Measurements from ENCODE around the gene NRXN3.
"Not testable (repeated sequence)": the region's sequence is repeated elsewhere in the genome, so short reads cannot be mapped to it uniquely, and the experiment has no call there.

Gene NRXN3

GRCh38 chr14:78968265-78968664 lies 798.1 kb downstream of the NRXN3 start:
- DNase-seq: no peak

- DNase-seq: peak; percentile 100
Measured at GRCh38 chr14:78970677-78971076, 800.5 kb downstream of the NRXN3 start.

GRCh38 chr14:78972440-78972839 lies 802.3 kb downstream of the NRXN3 start:
- DNase-seq: peak; percentile 43

GRCh38 chr14:78974691-78975090 lies 804.5 kb downstream of the NRXN3 start:
- peak; percentile 37 for DNase-seq

GRCh38 chr14:78975734-78976133 lies 805.6 kb downstream of the NRXN3 start:
- no peak for DNase-seq

- no peak for DNase-seq
Measured at GRCh38 chr14:78978896-78979295, 808.7 kb downstream of the NRXN3 start.

GRCh38 chr14:78982551-78982950 lies 812.4 kb downstream of the NRXN3 start:
- no peak for DNase-seq

GRCh38 chr14:78983126-78983525 lies 813.0 kb downstream of the NRXN3 start:
- DNase-seq: no peak

- peak; percentile 41 for DNase-seq
Measured at GRCh38 chr14:78985668-78986381, 815.7 kb downstream of the NRXN3 start.

GRCh38 chr14:78986989-78987388 lies 816.8 kb downstream of the NRXN3 start:
- DNase-seq: no peak

GRCh38 chr14:78989221-78989620 lies 819.0 kb downstream of the NRXN3 start:
- DNase-seq: no peak

GRCh38 chr14:78992867-78993266 lies 822.7 kb downstream of the NRXN3 start:
- DNase-seq: no peak

GRCh38 chr14:78997811-78998210 lies 827.6 kb downstream of the NRXN3 start:
- peak; percentile 92 for DNase-seq

- DNase-seq: no peak
Measured at GRCh38 chr14:79009286-79009685, 839.1 kb downstream of the NRXN3 start.

GRCh38 chr14:79011091-79011919 lies 841.1 kb downstream of the NRXN3 start:
- peak; percentile 79 for DNase-seq

- no peak for DNase-seq
Measured at GRCh38 chr14:79011920-79012204, 841.7 kb downstream of the NRXN3 start.

- peak; percentile 92 for DNase-seq
Measured at GRCh38 chr14:79016828-79017505, 846.8 kb downstream of the NRXN3 start.

GRCh38 chr14:79017561-79017960 lies 847.4 kb downstream of the NRXN3 start:
- DNase-seq: no peak

GRCh38 chr14:79018836-79019235 lies 848.7 kb downstream of the NRXN3 start:
- DNase-seq: no peak

- not testable (repeated sequence) for DNase-seq
Measured at GRCh38 chr14:79019898-79020297, 849.7 kb downstream of the NRXN3 start.

GRCh38 chr14:79021766-79022165 lies 851.6 kb downstream of the NRXN3 start:
- DNase-seq: peak; percentile 79

- peak; percentile 44 for DNase-seq
Measured at GRCh38 chr14:79027138-79027537, 857.0 kb downstream of the NRXN3 start.

GRCh38 chr14:79028281-79028680 lies 858.1 kb downstream of the NRXN3 start:
- peak; percentile 67 for DNase-seq

- DNase-seq: no peak
Measured at GRCh38 chr14:79036441-79036840, 866.3 kb downstream of the NRXN3 start.
